Measurements from ENCODE around the gene NME2.
"Not testable (repeated sequence)": the region's sequence is repeated elsewhere in the genome, so short reads cannot be mapped to it uniquely, and the experiment has no call there.

The NME2 gene

DNA sequence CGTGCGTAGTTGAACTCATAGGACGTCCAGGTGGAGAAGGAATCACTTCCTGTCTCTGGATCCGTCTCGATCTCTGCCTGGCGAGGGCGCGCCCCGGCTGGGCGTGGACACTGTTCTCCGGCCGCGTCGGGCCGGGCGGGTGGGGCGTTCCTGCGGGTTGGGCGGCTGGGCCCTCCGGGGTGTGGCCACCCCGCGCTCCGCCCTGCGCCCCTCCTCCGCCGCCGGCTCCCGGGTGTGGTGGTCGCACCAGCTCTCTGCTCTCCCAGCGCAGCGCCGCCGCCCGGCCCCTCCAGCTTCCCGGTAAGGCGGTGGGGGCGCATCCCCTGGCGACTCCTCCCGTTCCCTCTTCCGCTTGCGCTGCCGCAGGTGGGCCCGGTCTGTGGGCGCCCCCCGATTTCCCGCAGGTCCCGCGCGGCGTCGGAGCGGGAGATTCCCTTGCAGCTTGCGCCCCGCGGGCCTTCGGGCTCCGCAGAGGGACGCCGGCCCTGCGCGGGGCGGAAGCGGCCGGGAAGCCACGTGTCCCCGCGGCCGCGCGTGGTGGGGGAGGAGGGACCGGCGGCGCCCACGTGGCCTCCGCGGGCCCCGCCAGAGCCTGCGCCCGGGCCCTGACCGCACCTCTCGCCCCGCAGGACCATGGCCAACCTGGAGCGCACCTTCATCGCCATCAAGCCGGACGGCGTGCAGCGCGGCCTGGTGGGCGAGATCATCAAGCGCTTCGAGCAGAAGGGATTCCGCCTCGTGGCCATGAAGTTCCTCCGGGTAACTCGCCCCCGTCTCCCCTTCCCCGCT is at the start of gene NME2:
TSS of gene NME2 (plus strand) at position 214 of the 789 bp plus-strand sequence. CDS start at position 634, 420 bp downstream.
- peak; percentile 82 for DNase-seq

DNA sequence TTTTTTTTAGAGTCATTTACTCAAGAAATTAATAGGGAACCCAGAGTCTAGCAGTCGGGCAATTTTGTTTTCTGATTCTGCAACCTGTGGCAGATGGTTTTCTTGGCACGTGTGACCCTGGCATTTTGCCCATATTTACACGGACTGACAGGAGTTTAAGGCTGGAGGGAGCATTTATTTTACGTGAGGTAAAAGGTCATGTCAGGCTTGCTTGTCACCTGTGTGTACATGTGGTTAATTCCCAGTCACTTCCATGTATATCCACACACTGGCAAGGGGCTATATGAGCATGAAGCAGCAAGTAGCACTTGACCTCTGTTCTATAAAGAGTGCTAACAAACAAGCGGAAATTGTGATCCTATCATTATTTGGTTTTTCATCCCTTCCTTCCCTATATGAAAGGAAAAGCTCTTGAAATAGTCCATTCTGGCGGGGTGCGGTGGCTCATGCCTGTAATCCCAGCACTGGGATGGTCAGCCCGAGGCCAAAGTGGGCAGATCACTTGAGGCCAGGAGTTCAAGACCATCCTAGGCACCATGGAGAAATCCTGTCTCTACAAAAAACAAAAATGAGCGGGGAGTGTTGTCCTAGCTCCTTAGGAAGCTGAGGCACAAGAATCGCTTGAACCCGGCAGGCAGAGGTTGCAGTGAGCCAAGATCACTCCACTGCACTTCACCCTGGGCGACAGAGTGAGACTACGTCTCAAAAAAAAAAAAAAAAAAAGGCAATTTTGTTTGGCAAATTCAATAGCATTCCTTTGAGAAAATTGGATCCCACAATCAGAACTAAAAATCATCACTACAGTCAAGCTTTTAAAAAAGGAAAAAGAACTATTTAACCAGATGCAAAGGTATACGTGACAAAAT is 47.6 kb upstream of the NME2 start:
- peak; percentile 89 for DNase-seq

DNA sequence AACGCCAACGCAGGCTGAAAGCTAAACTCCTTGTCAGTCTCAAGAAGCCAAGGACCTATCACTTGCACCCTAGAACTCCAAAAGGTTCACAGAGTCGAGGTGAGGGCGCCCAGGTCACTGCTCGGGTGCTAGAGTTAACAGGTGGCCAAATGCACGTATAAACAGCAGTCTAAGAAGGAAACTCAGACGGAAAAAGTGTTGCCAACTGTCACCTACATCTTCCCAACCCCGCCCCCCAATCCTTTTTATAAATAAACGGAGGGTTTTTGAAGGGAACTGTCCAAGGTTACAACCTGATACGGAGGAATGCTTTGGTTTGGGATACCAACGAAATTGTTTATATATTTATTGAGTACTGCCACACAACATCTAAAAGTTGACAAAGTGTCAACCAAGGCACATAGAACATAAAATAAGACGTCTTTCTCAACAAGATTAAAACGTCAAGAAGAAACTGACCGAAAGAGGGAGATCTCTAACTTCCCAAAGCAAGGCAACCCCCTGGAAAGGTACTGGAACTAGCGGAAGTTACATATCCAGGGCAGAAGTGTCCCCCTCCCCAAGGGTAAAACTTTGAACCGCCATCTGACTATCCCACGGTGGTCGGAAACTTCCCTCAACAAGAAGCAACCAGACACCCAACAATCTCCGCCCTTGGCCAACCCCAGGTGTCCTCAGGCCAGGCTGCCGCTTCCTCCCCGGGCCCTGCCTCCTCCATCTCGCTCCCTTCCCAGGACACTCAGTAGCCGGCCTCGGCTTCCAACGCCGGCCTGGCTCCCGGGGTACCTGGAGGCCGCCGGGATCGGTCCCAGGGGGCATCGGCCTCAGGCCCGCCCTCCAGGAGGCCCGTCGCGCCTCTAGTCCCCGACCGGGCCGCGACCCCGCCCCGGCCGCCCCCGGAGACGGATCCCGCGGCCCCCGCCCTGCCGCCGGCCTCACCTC is 46.5 kb upstream of the NME2 start:
- peak; percentile 1 for DNase-seq

DNA sequence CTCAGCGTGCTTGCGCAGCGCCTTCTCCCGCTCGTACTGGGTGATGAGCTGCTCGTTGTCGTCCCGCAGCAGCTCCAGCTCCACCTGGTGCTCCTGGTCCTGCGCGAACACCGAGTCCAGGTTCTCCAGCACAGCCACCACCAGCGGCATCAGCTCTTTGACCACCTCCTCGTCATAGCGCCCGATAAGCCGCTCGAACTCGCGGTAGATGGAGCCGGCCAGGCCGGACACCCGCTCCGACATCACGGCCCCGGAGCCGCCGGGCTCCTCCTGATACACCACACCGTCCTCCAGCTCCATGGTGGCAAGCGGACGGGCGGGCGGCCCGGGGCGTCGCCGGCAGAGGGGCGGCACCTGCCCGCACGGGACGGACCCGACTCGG is 45.9 kb upstream of the NME2 start:
- DNase-seq: peak; percentile 10

DNA sequence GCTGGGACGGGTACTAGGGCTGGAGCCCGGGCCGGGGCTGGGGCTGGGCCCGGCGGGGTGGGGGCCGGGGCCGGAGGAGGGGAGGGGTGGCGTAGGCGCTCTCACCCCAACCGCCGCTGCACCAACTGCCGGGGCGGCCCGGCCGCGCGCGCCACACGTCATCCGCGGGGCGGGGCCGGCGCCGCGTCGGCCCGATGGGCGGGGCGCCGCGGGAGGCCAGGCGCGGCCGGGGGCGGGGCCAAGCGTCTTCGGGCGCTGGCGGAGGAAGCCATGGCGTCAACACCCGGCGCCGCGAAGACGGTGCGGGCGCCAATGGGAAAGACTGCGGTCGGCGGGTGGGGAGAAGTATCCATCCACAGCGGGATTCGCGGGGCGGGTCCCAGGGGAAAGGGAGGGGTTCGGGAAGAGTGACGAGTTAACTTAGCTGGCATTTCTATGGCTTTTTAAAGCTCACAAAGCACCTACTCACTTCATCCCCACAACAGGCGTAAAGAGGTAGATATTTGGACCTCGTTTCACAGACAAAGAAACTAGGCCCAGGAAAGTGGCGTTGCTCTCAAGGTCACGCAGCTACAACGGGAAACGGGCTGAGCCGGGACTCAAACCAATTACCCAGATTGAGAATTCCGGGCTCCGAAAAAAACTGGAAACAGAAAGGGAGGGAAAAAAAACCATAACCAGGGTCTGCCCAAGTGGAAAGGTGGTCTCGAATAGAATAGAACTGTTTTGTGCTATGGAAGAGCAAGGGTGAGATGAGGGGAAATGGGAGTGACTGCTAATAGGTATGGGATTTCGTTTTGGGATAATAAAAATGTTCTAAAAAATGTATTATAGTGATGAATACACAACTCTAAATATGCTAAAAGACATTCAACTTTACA is 45.2 kb upstream of the NME2 start, which contains the start of gene SPAG9:
TSS of gene SPAG9 (minus strand) at position 130 of the 881 bp plus-strand sequence. CDS start 212 bp downstream, outside the sequence.
- peak; percentile 89 for DNase-seq

DNA sequence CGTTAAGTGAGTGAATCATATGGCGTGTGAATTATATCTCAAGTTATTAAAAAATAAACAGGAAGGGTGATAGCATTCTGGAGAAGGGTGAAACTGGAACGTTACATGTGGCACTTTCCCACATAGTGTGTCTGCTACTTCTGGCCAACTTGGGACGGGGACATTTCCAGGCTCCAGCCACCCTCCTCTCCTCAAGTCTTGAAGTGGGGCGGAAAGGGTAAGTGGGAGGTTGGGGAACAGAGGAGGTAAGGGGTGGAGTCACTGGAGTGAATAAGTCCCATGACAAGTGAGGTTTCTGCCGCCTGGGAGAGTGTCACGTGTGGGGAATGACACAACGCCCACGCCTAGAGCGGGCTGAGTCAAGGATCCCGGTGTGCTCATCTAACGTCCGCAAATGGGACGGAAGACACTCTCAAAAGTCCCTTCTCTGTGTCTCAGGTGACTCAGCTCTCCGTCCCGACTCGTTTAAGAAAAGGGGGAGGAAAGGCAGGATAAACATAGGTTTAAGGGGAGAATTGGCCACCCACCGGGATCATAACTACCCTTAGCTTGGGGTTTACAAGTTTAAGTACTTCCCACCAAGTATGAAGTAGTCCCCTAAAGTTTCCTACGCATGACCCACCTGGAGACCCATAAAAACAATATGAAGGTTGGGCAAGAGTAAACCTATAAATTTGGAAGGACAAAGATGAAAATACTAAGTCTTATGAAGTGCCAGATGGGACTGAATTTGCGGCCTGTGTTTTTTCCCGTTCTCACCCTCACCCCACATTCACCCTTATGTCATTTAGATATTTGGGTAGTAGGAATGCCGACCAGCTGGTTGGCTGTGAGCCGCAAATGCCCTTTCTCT is 44.4 kb upstream of the NME2 start:
- peak; percentile 15 for DNase-seq

DNA sequence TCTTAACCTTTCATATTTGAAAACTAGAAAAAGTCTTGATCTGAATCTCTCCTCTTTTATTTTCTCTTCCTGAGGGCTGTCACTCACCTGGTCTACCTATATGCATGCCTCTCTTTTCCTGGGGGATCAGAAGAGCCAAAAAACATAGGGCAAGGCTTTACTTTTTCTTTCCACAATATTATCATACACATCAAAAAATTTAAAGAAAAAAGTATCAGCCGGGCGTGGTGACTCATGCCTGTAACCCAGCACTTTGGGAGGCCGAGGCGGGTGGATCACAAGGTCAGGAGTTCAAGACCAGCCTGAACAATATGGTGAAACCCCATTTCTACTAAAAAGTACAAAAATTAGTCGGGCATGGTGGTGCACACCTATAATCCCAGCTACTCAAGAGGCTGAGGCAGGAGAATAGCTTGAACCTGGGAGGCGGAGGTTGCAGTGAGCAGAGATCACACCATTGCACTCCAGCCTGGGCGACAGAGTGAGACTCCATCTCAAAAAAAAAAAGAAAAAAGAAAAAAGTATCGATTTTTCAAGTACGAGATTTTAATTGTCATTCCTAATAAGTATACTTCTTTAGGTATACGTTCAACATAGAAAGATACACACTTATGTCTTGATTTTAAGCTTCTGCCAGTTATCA is 43.6 kb upstream of the NME2 start:
- not testable (repeated sequence) for DNase-seq

DNA sequence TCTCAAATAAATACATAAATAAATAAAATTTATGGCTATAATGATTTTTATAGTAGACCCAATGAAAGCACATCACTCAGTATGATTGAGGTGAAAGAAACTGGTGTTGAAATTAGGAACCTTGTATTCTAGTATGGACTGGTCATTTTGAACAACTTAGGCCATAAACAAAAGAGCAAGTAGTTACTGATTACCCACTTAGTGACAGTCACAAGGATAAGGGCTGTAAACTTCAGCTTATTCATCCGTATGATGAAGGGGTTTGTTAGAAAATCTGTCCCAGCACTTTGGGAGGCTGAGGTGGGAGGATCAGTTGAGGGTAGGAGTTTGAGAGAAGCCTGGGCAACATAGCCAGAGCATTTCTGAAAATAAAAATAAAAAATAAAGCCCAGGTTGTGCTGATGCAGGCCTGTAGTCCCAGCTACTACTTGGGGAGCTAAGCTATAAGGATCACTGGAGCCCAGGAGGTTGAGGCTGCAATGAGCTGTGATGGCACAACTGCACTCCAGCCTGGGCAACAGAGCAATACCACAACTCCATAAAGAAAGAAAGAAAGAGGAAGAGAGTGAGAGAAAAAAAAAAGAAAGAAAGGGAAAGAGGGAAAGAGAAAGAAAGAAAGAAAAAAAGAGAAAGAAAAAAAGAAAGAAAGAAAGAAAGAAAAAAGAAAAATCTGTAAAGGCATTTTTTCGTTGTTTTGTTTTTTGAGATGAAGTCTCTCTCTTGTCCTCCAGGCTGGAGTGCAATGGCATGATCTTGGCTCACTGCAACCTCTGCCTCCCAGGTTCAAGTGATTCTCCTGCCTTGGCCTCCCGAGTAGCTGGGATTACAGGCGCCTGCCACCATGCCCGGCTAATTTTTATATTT is 41.3 kb upstream of the NME2 start:
- DNase-seq: no peak

DNA sequence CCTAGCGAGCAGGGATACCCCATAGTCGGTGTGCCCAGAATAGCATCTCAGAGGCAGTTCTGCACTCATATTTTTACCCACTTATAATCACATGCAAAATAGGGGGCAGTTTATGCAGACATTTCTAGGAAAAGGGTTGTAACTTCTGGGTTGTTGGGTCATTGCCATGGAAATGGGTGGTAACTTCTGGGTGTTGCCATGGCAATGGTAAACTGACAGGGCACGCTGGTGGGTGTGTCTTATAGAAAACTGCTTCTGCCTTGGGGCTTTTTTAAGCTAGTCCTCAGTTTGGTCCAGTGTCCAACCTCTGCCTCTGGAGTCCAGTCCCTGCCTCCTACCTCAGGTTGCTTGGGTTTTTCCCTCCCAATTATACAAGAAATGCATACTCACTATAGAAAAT is 38.1 kb upstream of the NME2 start:
- no peak for DNase-seq

DNA sequence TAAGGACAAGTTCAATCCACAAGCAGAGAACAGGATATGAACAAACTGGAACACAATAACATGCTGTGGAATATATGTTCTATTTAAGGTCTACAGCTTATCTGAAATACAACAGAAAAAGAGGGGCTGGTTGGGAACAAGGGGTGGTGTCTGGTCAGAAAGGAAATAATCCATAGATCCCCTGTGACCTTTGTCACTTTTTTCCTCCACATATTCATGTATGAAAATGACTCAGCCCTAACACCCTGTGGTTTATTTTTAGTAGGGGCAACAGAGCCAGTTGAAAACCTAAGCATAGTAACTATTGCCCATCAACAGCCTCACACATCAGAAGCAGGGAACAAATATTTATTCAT is 33.3 kb upstream of the NME2 start:
- no peak for DNase-seq

DNA sequence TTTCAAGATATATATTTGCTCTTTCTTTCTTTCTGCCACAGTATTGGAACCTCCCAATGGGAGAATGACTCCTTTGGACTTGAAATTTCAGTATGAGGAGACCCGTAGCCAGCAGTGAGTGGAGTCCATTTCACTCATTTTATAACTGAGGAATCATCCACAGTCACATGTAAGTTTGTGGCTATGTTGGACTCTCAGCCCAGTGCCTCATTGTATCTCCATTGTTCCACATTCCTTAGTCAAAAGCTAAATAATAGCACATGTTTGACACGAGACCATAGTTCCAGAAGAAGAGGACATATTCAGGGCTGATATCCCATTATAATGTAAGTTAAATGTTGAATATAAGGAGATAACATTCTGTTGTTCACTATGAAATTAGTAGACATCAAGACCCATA is 32.8 kb upstream of the NME2 start:
- no peak for DNase-seq

DNA sequence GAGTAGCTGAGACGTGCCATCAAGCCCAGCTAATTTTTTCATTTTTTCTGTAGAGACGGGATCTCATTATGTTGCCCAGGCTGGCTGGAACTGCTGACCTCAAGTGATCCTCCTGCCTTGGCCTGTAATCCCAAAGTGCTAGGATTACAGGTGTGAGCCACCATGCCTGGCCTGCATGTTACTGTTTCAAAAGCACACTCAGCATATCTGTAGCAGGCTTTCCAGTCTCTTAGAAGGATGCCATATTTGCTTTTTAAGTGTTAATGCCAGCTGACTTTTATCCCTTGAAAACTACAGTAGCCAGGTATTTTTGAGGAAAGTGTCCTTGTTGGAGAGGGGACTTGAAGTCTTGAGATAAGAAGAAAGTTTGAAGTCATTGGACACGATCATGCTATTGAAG is 30.3 kb upstream of the NME2 start:
- no peak for DNase-seq

DNA sequence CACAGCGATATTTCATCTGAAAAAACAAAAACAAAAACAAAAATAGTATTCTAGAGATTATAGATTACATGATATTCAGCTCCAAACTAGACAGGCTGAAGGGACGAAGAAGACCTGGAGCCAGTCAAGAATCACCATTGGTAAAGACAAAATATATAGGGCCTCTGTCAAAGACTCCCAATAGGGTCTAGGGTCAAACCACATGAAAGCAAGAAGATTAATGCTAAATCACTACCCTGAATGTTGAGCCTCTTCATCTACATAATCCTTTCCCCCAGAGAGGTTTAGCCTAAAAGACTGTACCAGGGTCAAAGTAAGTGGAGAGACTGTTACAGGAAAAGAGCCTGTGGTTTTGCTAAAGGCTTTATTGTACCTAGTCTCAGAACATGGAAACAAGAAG is 23.6 kb upstream of the NME2 start:
- DNase-seq: no peak

DNA sequence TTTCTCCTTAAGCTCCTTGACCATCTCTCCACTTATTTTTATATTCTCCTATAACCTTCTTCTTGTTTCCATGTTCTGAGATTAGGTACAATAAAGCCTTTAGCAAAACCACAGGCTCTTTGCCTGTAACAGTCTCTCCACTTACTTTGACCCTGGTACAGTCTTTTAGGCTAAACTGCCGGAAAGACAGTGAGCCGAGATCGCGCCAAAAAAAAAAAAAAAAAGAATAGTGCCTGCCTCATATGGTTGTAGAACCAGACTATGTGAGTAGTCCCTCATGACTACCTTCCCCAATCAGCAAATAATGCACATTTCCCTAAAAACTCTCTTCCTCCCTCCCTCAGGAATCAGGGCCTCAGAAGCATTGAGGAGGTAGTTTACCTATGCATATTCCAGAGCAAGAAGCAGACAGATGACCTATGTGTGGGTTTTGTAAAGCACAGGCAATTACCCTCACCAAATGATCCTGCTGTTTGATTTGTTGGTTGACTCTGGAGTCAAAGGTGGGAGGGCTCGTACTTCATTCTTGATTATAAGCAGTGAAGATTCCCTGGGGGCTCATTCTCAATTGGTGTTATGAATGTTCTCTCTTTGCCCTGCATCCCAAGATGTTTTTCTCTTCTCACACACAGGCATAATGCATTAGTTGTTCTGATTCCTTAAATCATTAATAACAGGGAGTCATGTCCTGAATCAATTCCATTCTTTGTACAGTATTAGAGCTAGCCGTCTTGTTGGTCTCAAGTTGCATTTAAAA is 21.8 kb upstream of the NME2 start:
- DNase-seq: no peak

DNA sequence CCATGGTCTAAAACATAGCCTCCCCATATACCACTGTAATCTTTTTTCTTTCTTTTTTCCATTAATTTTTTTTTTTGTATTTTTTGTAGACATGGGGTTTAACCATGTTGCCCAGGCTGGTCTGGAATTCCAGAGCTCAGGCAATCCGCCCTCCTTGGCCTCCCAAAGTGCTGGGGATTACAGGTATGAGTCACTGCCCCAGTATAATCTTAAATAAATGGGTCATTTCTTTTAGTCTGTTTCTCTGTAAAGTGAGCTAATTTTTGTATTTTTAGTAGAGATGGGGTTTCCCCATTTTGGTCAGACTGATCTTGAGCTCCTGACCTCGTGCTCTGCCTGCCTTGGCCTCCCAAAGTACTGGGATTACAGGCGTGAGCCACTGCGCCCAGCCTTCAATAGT is 18.6 kb upstream of the NME2 start:
- DNase-seq: no peak

DNA sequence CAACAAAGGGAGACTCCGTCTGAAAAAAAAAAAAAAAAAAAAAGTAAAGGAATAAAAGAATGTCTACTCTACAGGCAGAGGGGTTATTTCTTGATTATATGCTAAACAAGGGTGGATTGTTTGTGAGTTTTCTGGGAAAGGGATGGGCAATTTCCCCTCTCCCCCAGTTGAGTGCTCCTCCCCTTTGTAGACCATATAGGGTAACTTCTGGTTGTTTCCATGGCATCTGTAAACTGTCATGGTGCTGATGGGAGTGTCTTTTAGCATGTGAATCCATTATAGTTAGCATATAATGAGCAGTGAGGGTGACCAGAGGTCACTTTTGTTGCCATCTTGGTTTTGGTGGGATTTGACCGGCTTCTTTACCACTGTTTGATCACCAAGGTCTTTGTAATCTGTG is 17.0 kb upstream of the NME2 start:
- DNase-seq: no peak

DNA sequence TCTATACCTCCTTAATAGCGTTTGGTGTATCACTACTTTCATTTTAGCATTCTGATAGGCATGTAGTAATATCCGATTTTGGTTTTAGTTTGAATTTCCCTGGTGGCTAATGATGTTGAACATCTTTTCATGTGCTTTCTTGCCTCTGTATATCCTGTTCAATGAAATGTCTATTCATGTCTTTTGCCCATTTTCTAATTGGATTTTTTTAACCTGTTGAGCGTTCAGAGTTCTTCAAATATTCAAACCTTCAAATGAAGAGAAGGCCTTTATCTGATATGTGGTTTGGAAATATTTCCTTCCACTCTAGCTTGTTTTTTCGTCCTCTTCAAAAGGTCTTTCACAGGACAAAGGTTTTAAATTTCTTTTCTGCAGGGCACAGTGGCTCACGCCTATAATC is 15.3 kb upstream of the NME2 start:
- no peak for DNase-seq

DNA sequence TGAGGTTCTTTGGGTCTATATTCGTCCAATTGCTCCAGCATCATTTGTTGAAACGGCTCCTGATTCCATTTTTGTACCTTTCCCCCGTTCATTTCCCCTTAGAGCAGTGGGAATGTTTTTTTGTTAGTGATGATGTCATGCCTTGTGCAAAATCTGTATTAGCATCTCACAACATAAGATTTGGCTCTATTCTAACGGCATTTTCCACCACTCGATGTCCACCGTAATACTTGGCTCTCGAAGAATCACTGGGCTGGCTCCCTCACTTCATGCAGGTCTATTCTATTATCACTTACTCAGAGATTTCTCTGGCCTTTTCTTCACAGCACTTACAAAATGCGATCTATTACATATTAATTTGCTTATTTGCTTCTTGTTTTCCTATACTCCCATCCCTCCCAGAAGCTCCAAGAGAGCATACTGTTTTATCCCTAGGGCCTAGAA is 13.4 kb upstream of the NME2 start:
- peak; percentile 52 for DNase-seq
